ENCODE data around the gene TELO2. TPM values are rescaled to one million over a fixed set of nuclear protein-coding genes. Genes with fewer than 3 reads are reported as not detected.

The TELO2 gene
- total RNA-seq, 2 donors from 2014 or later, result 85.0 to 91.7 TPM

GRCh38 chr16:1552129-1552528, 59.0 kb downstream of the TELO2 start:
- H3K9ac ChIP-seq (ENCODE audit: extremely low read depth, low read length, poor library complexity, severe bottlenecking), result no peak overlapping the region
- Mint-ChIP-seq H3K4me3 (no peak overlapping the region), H3K36me3 (ENCODE audit: low read depth) (peaks cover 24% of the 10 kb centered on the region), H3K9me3 (no peaks in the 10 kb centered on the region), H3K4me1 (no peaks in the 10 kb centered on the region), H3K27me3 (ENCODE audit: insufficient read depth) (no peaks in the 10 kb centered on the region), H3K27ac (peak overlapping the region; percentile 19)
- H3K27ac ChIP-seq (ENCODE audit: low read depth, low read length), result no peak overlapping the region
- H3K36me3 ChIP-seq (ENCODE audit: control insufficient read depth, insufficient read depth, low read length), result no peaks in the 10 kb centered on the region
- no peaks in the 10 kb centered on the region for H3K9me3 ChIP-seq (ENCODE audit: control insufficient read depth, low read length)
- WGBS, 2 experiments (ENCODE audit: insufficient coverage in 1 of 2, insufficient read length in 1 of 2), result 92 to 97% methylated on average over 6 to 15 of the region's 15 CpGs
- H3K27me3 ChIP-seq (ENCODE audit: control insufficient read depth, insufficient read depth, low read length, poor library complexity, severe bottlenecking), result no peaks in the 10 kb centered on the region
- no peaks in the 10 kb centered on the region for H3K4me1 ChIP-seq (ENCODE audit: control insufficient read depth, insufficient read depth, low read length)
- TF ChIP-seq CTCF (conservative IDR thresholded peaks at IDR 0.05), result no peak
- no peak for DNase-seq
- no peak overlapping the region for H3K4me3 ChIP-seq (ENCODE audit: low read length)

GRCh38 chr16:1553946-1554825, 61.0 kb downstream of the TELO2 start:
- H3K27me3 ChIP-seq (ENCODE audit: control insufficient read depth, insufficient read depth, low read length, poor library complexity, severe bottlenecking), result no peaks in the 10 kb centered on the region
- H3K27ac Mint-ChIP-seq, result no peak overlapping the region
- no peak for DNase-seq
- H3K27ac ChIP-seq (ENCODE audit: low read depth, low read length), result no peak overlapping the region
- no peak overlapping the region for H3K4me3 Mint-ChIP-seq
- TF ChIP-seq CTCF (conservative IDR thresholded peaks at IDR 0.05), result no peak
- H3K36me3 Mint-ChIP-seq (ENCODE audit: low read depth), result peaks cover 28% of the 10 kb centered on the region
- 95% methylated on average over 13 to 19 of the region's 19 CpGs for WGBS, 2 experiments (ENCODE audit: insufficient coverage in 1 of 2, insufficient read length in 1 of 2)
- H3K9me3 ChIP-seq (ENCODE audit: control insufficient read depth, low read length), result no peaks in the 10 kb centered on the region
- no peaks in the 10 kb centered on the region for H3K4me1 Mint-ChIP-seq
- H3K4me3 ChIP-seq (ENCODE audit: low read length), result no peak overlapping the region
- no peaks in the 10 kb centered on the region for H3K4me1 ChIP-seq (ENCODE audit: control insufficient read depth, insufficient read depth, low read length)
- no peaks in the 10 kb centered on the region for H3K27me3 Mint-ChIP-seq (ENCODE audit: insufficient read depth)
- no peaks in the 10 kb centered on the region for H3K36me3 ChIP-seq (ENCODE audit: control insufficient read depth, insufficient read depth, low read length)
- no peaks in the 10 kb centered on the region for H3K9me3 Mint-ChIP-seq
- H3K9ac ChIP-seq (ENCODE audit: extremely low read depth, low read length, poor library complexity, severe bottlenecking), result no peak overlapping the region

- no peak for DNase-seq
- peaks cover 34% of the 10 kb centered on the region for H3K36me3 Mint-ChIP-seq (ENCODE audit: low read depth)
- WGBS, 2 experiments (ENCODE audit: insufficient coverage in 1 of 2, insufficient read length in 1 of 2), result 95 to 98% methylated on average over 30 to 34 of the region's 34 CpGs
- no peak for TF ChIP-seq CTCF (conservative IDR thresholded peaks at IDR 0.05)
- Histone ChIP-seq H3K9me3 (ENCODE audit: control insufficient read depth, low read length) (no peaks in the 10 kb centered on the region), H3K9ac (ENCODE audit: extremely low read depth, low read length, poor library complexity, severe bottlenecking) (no peak overlapping the region), H3K4me1 (ENCODE audit: control insufficient read depth, insufficient read depth, low read length) (no peaks in the 10 kb centered on the region), H3K36me3 (ENCODE audit: control insufficient read depth, insufficient read depth, low read length) (no peaks in the 10 kb centered on the region), H3K4me3 (ENCODE audit: low read length) (no peak overlapping the region), H3K27me3 (ENCODE audit: control insufficient read depth, insufficient read depth, low read length, poor library complexity, severe bottlenecking) (no peaks in the 10 kb centered on the region), H3K27ac (ENCODE audit: low read depth, low read length) (no peak overlapping the region)
- no peaks in the 10 kb centered on the region for H3K27me3 Mint-ChIP-seq (ENCODE audit: insufficient read depth)
- H3K27ac Mint-ChIP-seq, result no peak overlapping the region
- no peaks in the 10 kb centered on the region for H3K9me3 Mint-ChIP-seq
- H3K4me1 Mint-ChIP-seq, result no peaks in the 10 kb centered on the region
- no peak overlapping the region for H3K4me3 Mint-ChIP-seq
Measured at GRCh38 chr16:1554826-1555445, 61.8 kb downstream of the TELO2 start.
